Measurements from ENCODE around the gene SOAT2.
A peak's percentile ranks its signal among the peaks of the same experiment; 100 is the strongest.

Gene SOAT2

GRCh38 chr12:53061404-53062010 is 41.8 kb upstream of the SOAT2 start:
- no peak for ATAC-seq (replicated peaks; ENCODE audit: extremely low read depth, poor library complexity, severe bottlenecking)
- Mint-ChIP-seq H3K27me3 (no peaks in the 10 kb centered on the region), H3K9me3 (no peaks in the 10 kb centered on the region), H3K4me1 (peaks cover 17% of the 10 kb centered on the region), H3K4me3 (no peak overlapping the region), H3K27ac (ENCODE audit: low read depth) (peak overlapping the region; percentile 22), H3K36me3 (ENCODE audit: insufficient read depth) (peaks cover 11% of the 10 kb centered on the region)
- no peak for DNase-seq (ENCODE audit: low spot score in 2 of 2)

- Mint-ChIP-seq H3K4me1 (peaks cover 17% of the 10 kb centered on the region), H3K36me3 (ENCODE audit: insufficient read depth) (peaks cover 14% of the 10 kb centered on the region), H3K9me3 (no peaks in the 10 kb centered on the region), H3K27me3 (no peaks in the 10 kb centered on the region), H3K27ac (ENCODE audit: low read depth) (no peak overlapping the region), H3K4me3 (no peak overlapping the region)
- ATAC-seq (replicated peaks; ENCODE audit: extremely low read depth, poor library complexity, severe bottlenecking): no peak
- DNase-seq (ENCODE audit: low spot score in 2 of 2): no peak
Measured at GRCh38 chr12:53062011-53062961, 41.0 kb upstream of the SOAT2 start.

- H3K9me3 Mint-ChIP-seq: no peaks in the 10 kb centered on the region
- no peak for ATAC-seq (replicated peaks; ENCODE audit: extremely low read depth, poor library complexity, severe bottlenecking)
- no peak overlapping the region for H3K4me3 Mint-ChIP-seq
- no peaks in the 10 kb centered on the region for H3K27me3 Mint-ChIP-seq
- peaks cover 17% of the 10 kb centered on the region for H3K4me1 Mint-ChIP-seq
- peaks cover 16% of the 10 kb centered on the region for H3K36me3 Mint-ChIP-seq (ENCODE audit: insufficient read depth)
- no peak for DNase-seq (ENCODE audit: low spot score in 2 of 2)
- H3K27ac Mint-ChIP-seq (ENCODE audit: low read depth): no peak overlapping the region
Measured at GRCh38 chr12:53062977-53063707, 40.1 kb upstream of the SOAT2 start.

- Mint-ChIP-seq H3K36me3 (ENCODE audit: insufficient read depth) (peaks cover 19% of the 10 kb centered on the region), H3K4me3 (no peak overlapping the region), H3K4me1 (peaks cover 17% of the 10 kb centered on the region), H3K9me3 (no peaks in the 10 kb centered on the region), H3K27me3 (no peaks in the 10 kb centered on the region), H3K27ac (ENCODE audit: low read depth) (no peak overlapping the region)
- DNase-seq (ENCODE audit: low spot score in 2 of 2) (no peak), ATAC-seq (replicated peaks; ENCODE audit: extremely low read depth, poor library complexity, severe bottlenecking) (no peak)
Measured at GRCh38 chr12:53063708-53064612, 39.3 kb upstream of the SOAT2 start.

GRCh38 chr12:53064613-53065436 is 38.5 kb upstream of the SOAT2 start:
- H3K36me3 Mint-ChIP-seq (ENCODE audit: insufficient read depth): peaks cover 20% of the 10 kb centered on the region
- DNase-seq (ENCODE audit: low spot score in 2 of 2): no peak

GRCh38 chr12:53065470-53065869 is 37.8 kb upstream of the SOAT2 start:
- no peak for ATAC-seq (replicated peaks; ENCODE audit: extremely low read depth, poor library complexity, severe bottlenecking)
- Mint-ChIP-seq H3K9me3 (no peaks in the 10 kb centered on the region), H3K27me3 (no peaks in the 10 kb centered on the region), H3K4me3 (no peak overlapping the region), H3K36me3 (ENCODE audit: insufficient read depth) (peaks cover 23% of the 10 kb centered on the region), H3K4me1 (peaks cover 17% of the 10 kb centered on the region), H3K27ac (ENCODE audit: low read depth) (peak overlapping the region; percentile 50)
- no peak for DNase-seq (ENCODE audit: low spot score in 2 of 2)

More at GRCh38 chr12:53064613-53065436, 38.5 kb upstream of the SOAT2 start:
- H3K27me3 Mint-ChIP-seq: no peaks in the 10 kb centered on the region
- H3K27ac Mint-ChIP-seq (ENCODE audit: low read depth): peak overlapping the region; percentile 50
- peaks cover 17% of the 10 kb centered on the region for H3K4me1 Mint-ChIP-seq
- no peaks in the 10 kb centered on the region for H3K9me3 Mint-ChIP-seq
- no peak for ATAC-seq (replicated peaks; ENCODE audit: extremely low read depth, poor library complexity, severe bottlenecking)
- no peak overlapping the region for H3K4me3 Mint-ChIP-seq

- H3K9me3 Mint-ChIP-seq: no peaks in the 10 kb centered on the region
- H3K27ac Mint-ChIP-seq (ENCODE audit: low read depth): peak overlapping the region; percentile 70
- no peak overlapping the region for H3K4me3 Mint-ChIP-seq
- DNase-seq (ENCODE audit: low spot score in 2 of 2): peak in 1 of 2 donors; percentile 67
- peaks cover 31% of the 10 kb centered on the region for H3K36me3 Mint-ChIP-seq (ENCODE audit: insufficient read depth)
- peaks cover 21% of the 10 kb centered on the region for H3K4me1 Mint-ChIP-seq
- no peaks in the 10 kb centered on the region for H3K27me3 Mint-ChIP-seq
- ATAC-seq (replicated peaks; ENCODE audit: extremely low read depth, poor library complexity, severe bottlenecking): peak; percentile 49
Measured at GRCh38 chr12:53065975-53066931, 37.0 kb upstream of the SOAT2 start.

- Mint-ChIP-seq H3K27ac (ENCODE audit: low read depth) (peak overlapping the region; percentile 70), H3K27me3 (no peaks in the 10 kb centered on the region), H3K4me1 (peaks cover 27% of the 10 kb centered on the region), H3K4me3 (no peak overlapping the region), H3K36me3 (ENCODE audit: insufficient read depth) (peaks cover 38% of the 10 kb centered on the region), H3K9me3 (no peaks in the 10 kb centered on the region)
- ATAC-seq (replicated peaks; ENCODE audit: extremely low read depth, poor library complexity, severe bottlenecking) (no peak), DNase-seq (ENCODE audit: low spot score in 2 of 2) (no peak)
Measured at GRCh38 chr12:53067074-53067992, 36.0 kb upstream of the SOAT2 start.

- H3K9me3 Mint-ChIP-seq: no peaks in the 10 kb centered on the region
- no peaks in the 10 kb centered on the region for H3K27me3 Mint-ChIP-seq
- H3K27ac Mint-ChIP-seq (ENCODE audit: low read depth): peak overlapping the region; percentile 57
- peaks cover 40% of the 10 kb centered on the region for H3K36me3 Mint-ChIP-seq (ENCODE audit: insufficient read depth)
- no peak overlapping the region for H3K4me3 Mint-ChIP-seq
- H3K4me1 Mint-ChIP-seq: peaks cover 32% of the 10 kb centered on the region
- DNase-seq (ENCODE audit: low spot score in 2 of 2) (no peak), ATAC-seq (replicated peaks; ENCODE audit: extremely low read depth, poor library complexity, severe bottlenecking) (no peak)
Measured at GRCh38 chr12:53067993-53068770, 35.1 kb upstream of the SOAT2 start.
